DND-41 (cell line): ENCODE measurements around the gene NPAS2.

Source experiments
- ATAC-seq: fragments of 200-7000 bp; cut with Tn5 transposase; 3 replicates; pipeline ENCODE4 v1.9.1; 2021; ENCODE audit warnings: low read depth; ENCODE audit not compliant: insufficient read depth
- DNase-seq: peaks from one replicate; pipeline ENCODE4 v3.0.0-alpha.2; 2020
- H2AFZ ChIP-seq: 2 replicates; pipeline ENCODE4 v1.6.0; 2012; ENCODE audit warnings: low read depth, low read length
- H3K27ac ChIP-seq: 2 replicates; pipeline ENCODE4 v1.5.1; 2012; ENCODE audit warnings: low read length, inconsistent platforms
- H3K27me3 ChIP-seq: fragments of 200-600 bp; sonication (generic); 2 replicates; pipeline ENCODE4 v1.6.0; 2012; ENCODE audit warnings: low read length, mild to moderate bottlenecking, inconsistent platforms; ENCODE audit not compliant: insufficient read depth, poor library complexity
- H3K36me3 ChIP-seq: 2 replicates; pipeline ENCODE4 v1.5.1; 2012; ENCODE audit warnings: low read length, inconsistent platforms; ENCODE audit not compliant: insufficient read depth
- H3K4me1 ChIP-seq: 2 replicates; pipeline ENCODE4 v1.5.1; 2012; ENCODE audit warnings: mild to moderate bottlenecking, low read length; ENCODE audit not compliant: insufficient read depth
- H3K4me2 ChIP-seq: 2 replicates; pipeline ENCODE4 v1.6.0; 2012; ENCODE audit warnings: mild to moderate bottlenecking, moderate library complexity, low read length, inconsistent platforms; ENCODE audit not compliant: insufficient read depth
- H3K4me3 ChIP-seq, 2 experiments: fragments of 200-600 bp in 1 of 2; shearing (Covaris generic) in 1 of 2; 2 replicates each; pipeline ENCODE4 v1.5.1; 2012 to 2016; ENCODE audit warnings: inconsistent platforms in 2 of 2, low read length in 2 of 2, mild to moderate bottlenecking in 2 of 2, low read depth in 1 of 2, moderate library complexity in 1 of 2
- H3K79me2 ChIP-seq: 2 replicates; pipeline ENCODE4 v1.6.0; 2012; ENCODE audit warnings: low read length, inconsistent platforms; ENCODE audit not compliant: insufficient read depth
- H3K9ac ChIP-seq: 2 replicates; pipeline ENCODE4 v1.6.0; 2012; ENCODE audit warnings: low read depth, mild to moderate bottlenecking, inconsistent platforms, low read length, moderate library complexity
- H3K9me3 ChIP-seq: 2 replicates; pipeline ENCODE4 v1.5.1; 2012; ENCODE audit warnings: low read length, moderate library complexity, mild to moderate bottlenecking, inconsistent platforms; ENCODE audit not compliant: insufficient read depth, severe bottlenecking
- H4K20me1 ChIP-seq: 2 replicates; pipeline ENCODE4 v1.6.0; 2012; ENCODE audit warnings: low read length; ENCODE audit not compliant: insufficient read depth
- EZH2 ChIP-seq: IDR thresholded peaks from 3 replicates; pipeline ENCODE4 v1.6.1; 2012; ENCODE audit warnings: borderline replicate concordance, low read depth, mild to moderate bottlenecking, moderate library complexity, low read length, inconsistent platforms; ENCODE audit not compliant: severe bottlenecking
- TF ChIP-seq, protein P1 (sequence below): IDR thresholded peaks from 2 replicates; pipeline ENCODE4 v1.5.1; 2012; ENCODE audit warnings: borderline replicate concordance, low read length, moderate library complexity, mild to moderate bottlenecking; ENCODE audit not compliant: poor library complexity, severe bottlenecking; ENCODE audit errors: extremely low read depth

The NPAS2 gene

DNA sequence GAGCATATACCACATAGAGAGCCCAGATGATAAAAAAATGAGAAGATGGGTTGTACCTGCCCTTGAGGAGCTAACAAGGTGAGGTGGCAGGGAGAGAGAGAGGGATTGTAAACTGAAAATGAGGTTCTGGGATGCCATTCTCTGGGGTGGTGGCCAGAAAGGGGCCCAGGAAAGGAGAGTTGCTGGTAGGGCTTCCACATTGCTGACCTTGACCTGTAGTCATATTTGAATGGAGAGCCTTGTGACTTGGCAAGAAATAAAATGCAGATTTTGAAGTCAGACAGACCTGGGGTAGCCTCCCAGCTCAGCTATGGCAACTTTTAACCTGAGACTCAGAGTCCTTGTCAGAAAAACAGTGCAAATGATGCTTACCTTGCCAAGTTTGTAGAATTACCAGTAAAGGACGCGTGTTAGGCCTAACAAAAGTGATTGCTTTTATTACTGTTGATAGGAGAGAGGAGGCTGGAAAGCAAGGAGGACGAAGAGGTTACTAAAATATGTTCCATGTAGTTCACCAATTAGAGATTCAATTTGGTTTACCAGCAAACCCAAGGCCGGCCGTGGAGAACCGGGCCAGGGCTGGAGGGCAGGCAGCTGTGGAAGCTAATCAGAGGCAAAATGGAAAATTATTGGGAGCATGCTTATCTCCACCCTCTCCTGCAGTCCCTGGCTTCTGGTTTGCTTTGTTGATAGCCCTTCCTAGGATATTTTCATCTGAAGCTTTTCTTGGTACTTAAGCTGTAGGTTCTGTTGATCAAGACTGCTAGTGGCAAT, 3.9 kb downstream of the NPAS2 start:
- H3K4me2 ChIP-seq = no peak overlapping the region
- no peaks in the 10 kb centered on the region for H4K20me1 ChIP-seq
- no peak for DNase-seq
- no peak overlapping the region for H3K4me3 ChIP-seq
- peaks cover 4% of the 10 kb centered on the region for H3K9me3 ChIP-seq
- no peak for ATAC-seq
- TF ChIP-seq EZH2 = no peak
- TF ChIP-seq, protein P1, sequence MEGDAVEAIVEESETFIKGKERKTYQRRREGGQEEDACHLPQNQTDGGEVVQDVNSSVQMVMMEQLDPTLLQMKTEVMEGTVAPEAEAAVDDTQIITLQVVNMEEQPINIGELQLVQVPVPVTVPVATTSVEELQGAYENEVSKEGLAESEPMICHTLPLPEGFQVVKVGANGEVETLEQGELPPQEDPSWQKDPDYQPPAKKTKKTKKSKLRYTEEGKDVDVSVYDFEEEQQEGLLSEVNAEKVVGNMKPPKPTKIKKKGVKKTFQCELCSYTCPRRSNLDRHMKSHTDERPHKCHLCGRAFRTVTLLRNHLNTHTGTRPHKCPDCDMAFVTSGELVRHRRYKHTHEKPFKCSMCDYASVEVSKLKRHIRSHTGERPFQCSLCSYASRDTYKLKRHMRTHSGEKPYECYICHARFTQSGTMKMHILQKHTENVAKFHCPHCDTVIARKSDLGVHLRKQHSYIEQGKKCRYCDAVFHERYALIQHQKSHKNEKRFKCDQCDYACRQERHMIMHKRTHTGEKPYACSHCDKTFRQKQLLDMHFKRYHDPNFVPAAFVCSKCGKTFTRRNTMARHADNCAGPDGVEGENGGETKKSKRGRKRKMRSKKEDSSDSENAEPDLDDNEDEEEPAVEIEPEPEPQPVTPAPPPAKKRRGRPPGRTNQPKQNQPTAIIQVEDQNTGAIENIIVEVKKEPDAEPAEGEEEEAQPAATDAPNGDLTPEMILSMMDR = no peak
- no peak overlapping the region for H3K9ac ChIP-seq
- H3K4me1 ChIP-seq = peaks cover 17% of the 10 kb centered on the region
- no peak overlapping the region for H3K27ac ChIP-seq
- H2AFZ ChIP-seq = no peak overlapping the region
- H3K27me3 ChIP-seq = no peaks in the 10 kb centered on the region
- no peaks in the 10 kb centered on the region for H3K36me3 ChIP-seq
- H3K79me2 ChIP-seq = peaks cover 4% of the 10 kb centered on the region

DNA sequence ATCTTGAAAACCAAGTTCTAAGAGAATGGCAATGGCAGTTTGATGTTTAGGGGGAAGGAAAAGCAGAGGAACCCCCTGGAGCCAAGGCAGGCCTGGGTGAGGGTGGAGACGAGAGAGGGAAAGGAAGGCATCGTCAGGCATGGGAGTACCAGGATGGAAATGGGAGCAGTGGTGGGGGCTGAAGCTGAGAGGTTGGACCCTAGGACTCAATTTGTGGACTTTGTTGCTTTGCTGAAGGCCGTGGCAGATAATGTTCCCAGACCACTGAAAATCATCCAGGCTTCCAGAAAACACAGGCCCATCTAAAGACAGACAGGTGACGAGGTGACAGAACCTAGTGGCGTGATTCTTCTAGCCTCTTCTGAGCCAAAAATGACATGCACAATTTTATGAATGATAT, 4.9 kb downstream of the NPAS2 start:
- Histone ChIP-seq H3K79me2 (peaks cover 4% of the 10 kb centered on the region), H3K9me3 (peaks cover 4% of the 10 kb centered on the region), H3K27me3 (no peaks in the 10 kb centered on the region), H2AFZ (no peak overlapping the region), H3K9ac (no peak overlapping the region), H3K27ac (no peak overlapping the region), H3K4me3 (no peak overlapping the region), H4K20me1 (no peaks in the 10 kb centered on the region), H3K4me1 (peaks cover 12% of the 10 kb centered on the region), H3K36me3 (no peaks in the 10 kb centered on the region), H3K4me2 (no peak overlapping the region)
- ATAC-seq (no peak), DNase-seq (no peak)
- TF ChIP-seq, protein P1 = no peak

DNA sequence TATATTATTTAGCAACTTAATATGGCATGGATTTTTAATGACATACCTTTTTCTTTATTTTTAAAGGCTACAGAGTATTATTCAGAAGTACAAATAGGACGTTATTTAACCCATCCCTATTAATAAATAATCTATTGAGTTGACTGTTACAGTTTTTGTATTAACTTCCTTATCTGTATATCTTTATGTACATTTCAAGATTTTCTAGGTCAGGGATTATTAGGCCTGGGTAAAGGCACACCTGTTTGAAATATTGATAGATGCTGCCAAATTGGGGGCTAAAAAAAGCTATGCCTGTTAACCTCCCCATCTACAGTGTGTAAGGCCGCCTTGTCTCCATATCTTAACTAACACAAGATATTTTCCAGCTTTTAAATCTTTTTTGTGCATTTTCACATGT, 6.6 kb downstream of the NPAS2 start:
- no peaks in the 10 kb centered on the region for H3K36me3 ChIP-seq
- 0 out of 2 replicates have a peak, but pooled peaks cover under 1% of the 10 kb centered on the region for H3K4me1 ChIP-seq
- TF ChIP-seq EZH2 = no peak
- TF ChIP-seq, protein P1 = no peak
- no peak overlapping the region for H3K4me2 ChIP-seq
- H3K9me3 ChIP-seq = peaks cover 4% of the 10 kb centered on the region
- no peaks in the 10 kb centered on the region for H3K27me3 ChIP-seq
- no peak for ATAC-seq
- no peak overlapping the region for H3K27ac ChIP-seq
- no peak overlapping the region for H2AFZ ChIP-seq
- H3K79me2 ChIP-seq = no peaks in the 10 kb centered on the region; the same call in 1 of the 2 replicates
- DNase-seq = no peak
- H3K9ac ChIP-seq = no peak overlapping the region
- no peak overlapping the region for H3K4me3 ChIP-seq
- H4K20me1 ChIP-seq = no peaks in the 10 kb centered on the region
